ENCODE data around the gene COA6.

Gene COA6

DNA sequence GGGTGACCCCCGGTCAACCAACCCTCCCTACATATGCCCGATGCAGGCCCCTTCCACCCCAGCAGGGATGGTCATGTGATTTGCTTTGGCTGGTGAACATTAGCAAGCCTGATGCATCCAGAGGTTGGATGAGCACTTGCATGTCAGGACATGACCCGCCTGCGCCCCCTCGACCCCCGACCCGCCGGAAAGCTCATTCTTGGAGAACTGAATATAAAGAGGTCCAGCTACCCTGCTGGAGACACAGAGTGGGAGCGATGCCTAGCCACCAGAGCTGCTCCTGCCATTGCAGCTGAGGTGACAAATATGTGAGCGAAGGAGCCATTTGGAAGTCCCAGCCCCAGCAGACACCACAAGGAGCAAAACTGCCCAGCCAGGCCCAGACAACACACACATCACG lies 39.6 kb downstream of the COA6 start:
- no peak for DNase-seq (ENCODE audit: low read depth)

DNA sequence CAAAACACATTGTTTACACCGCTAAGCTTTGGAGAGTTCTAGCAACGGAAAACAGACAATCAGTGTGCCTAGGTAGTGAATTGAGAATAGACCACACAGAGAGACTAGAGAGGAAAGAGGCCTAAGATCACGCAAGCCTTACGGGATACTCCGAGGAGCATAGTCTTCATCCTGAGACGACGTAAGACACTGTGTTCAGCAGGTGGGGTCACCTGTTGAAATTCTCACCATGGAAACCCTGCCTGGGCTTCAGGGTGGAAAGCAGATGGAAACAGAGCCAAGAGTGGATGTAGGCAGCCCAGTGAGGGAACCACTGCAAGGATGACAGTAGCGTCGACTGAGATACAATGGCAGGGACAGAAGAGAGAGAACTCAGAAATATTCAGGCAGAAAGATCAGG lies 40.2 kb downstream of the COA6 start:
- no peak for DNase-seq (ENCODE audit: low read depth)

DNA sequence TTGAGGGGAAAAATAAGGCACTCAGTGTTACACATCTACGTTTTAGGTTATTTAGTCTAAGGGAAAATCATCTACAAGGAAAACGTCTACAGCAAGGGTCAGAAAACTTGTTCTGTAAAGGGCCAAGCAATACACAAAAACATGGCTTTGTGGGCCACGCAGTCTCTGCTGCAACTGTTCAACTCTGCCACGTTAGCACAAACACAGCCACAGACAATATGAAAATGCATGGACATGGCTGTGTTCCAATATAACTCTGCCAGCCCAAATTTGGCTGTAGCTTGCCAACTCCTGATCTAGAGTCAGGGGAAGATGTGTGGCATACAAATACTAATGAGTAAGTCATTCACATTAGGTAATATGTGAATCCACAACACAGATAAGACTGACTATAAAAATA lies 40.7 kb downstream of the COA6 start:
- DNase-seq (ENCODE audit: low read depth), result no peak

DNA sequence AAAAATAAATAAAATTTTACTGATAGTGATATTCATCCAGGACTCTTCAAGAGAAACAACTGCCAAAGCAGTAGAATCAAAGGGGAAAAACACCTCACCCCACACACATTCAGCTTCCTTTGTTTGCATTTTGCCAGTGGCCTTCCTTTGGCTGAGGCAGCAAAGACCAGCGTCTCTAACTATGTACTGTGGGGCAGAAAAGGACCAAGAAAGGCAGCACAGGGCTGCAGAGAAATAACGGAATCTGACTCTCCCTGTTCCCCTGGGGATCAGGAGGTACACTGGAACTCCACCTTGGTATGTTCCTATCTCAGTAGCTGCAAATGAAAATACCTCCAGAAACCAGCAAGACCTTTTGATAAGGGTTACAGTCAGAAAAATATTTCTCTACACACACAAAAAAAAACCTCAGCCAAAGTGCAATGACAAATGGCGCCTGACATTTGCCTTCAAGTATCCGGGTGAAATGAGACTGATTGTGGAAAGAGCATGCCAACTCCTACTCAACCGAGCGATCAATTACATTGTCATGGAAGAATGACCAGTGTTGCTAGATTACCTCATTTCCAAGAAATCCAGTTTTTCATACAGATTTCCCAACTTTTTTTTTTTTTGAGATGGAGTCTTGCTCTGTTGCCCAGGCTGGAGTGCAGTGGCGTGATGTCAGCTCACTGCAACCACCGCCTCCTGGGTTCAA lies 54.8 kb downstream of the COA6 start:
- DNase-seq (ENCODE audit: low read depth), result no peak

DNA sequence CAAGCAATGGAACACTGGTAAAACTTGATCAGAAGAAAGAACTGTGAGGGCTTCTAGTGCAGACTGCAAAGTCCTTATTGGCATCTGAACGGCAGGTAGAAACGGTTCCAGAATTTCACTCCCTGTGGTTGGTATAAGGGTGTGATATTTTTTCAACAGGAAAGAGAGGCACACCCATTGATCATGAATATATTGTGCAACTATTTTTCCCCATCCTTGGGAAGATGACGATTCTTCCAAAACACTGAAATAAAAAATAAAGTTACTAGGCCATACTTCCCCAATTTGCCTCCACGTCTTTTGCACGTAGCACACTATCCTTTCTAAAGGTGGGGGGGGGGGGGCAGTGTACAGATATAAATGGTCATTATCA lies 56.2 kb downstream of the COA6 start:
- no peak for DNase-seq (ENCODE audit: low read depth)

DNA sequence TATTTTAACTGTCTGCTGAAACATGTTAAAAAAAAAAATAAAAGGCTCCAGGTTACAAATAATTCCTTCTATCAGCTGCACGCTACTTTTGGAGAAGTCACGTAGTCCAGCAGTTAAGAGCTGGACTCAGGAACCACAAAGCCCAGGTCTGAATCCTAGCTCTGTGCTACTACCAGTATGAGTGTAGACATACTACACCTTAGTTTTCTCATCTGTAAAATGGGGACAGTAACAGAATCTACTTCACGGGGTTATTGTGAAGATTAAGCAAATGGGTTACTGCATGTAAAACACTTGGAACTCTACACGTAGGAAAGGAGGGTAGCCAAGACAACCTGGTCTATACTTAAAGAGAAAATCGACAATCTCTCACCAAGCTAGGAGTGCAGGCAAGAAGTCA lies 57.4 kb downstream of the COA6 start:
- DNase-seq (ENCODE audit: low read depth), result no peak

DNA sequence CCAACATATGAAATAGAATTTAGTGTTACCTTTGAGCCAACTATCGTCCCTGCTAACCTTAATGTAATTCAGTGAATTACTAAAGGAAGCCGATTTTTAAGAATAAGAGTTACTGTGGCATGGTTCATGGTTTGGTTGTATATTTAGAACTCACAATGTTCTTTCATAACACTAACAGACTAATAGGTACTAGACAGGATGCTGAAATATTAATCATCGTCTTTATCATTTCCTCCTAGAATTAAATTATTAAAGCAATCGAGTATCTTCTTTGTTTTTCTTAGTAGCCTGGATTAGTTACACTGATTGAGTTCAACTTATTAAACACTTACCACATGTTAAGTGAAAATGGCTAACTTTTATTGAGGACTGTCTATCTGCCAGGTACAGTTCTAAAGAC lies 58.0 kb downstream of the COA6 start:
- no peak for DNase-seq (ENCODE audit: low read depth)

DNA sequence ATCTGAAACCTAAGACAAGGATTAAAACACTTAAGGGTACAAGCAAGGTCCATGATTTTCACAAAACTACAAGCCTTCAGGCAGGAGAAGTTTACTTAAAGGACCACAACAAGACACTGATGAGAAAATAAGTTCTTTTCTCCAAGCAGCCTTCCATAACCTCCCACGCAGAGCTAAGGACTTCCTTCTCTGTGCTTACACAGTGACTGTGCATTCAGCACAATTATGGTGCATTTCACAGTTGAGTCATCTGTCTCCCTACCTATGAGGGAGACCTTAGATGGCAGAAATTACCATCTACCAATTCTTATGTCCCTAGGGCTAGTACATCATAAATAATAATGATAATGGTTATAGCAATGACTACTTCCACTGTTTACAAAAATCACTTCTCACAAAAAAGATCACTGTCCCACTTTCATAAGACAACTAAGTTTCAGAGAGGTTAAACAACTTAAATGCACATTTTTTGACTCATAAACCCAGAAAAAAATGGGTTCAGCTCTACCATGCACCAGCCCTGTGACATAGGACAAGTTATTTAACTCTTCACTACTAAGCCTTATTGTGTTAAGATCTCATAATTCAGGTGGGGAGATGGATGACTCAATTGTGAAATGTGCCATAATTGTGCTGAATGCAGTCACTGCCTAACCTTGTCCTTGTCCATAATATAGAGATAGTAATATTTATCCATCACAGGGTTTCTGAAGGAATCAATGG lies 60.5 kb downstream of the COA6 start:
- DNase-seq (ENCODE audit: low read depth), result no peak

Data from activated T-helper 9 cell treated with anti-CD3 and anti-CD28 coated beads, Interleukin-2, amount 50 U/mL, for 16 hours (primary cell).